Keratinocyte (primary cell): ENCODE results near the gene ZFYVE19. TPM values are rescaled to one million over a fixed set of nuclear protein-coding genes. Genes with fewer than 3 reads are reported as not detected.
A peak's percentile ranks its signal among the peaks of the same experiment; 100 is the strongest.

Experiments
- DNase-seq: peaks from one replicate; pipeline ENCODE4 v3.0.0-alpha.2; 2011; ENCODE audit warnings: low read depth, missing footprints, low spot score
- FAIRE-seq: peaks from 2 replicates; lab custom pipeline; 2011; peaks lifted over from hg19 to GRCh38; lab: Jason Lieb, UNC
- H2AFZ ChIP-seq: 2 replicates; pipeline ENCODE4 v1.6.0; 2012; ENCODE audit warnings: low read length, control low read depth, inconsistent platforms; ENCODE audit not compliant: control insufficient read depth
- H3K27ac ChIP-seq: 2 replicates; pipeline ENCODE4 v1.5.1; 2011; ENCODE audit warnings: low read length; ENCODE audit not compliant: control insufficient read depth, insufficient read depth
- H3K27me3 ChIP-seq: 3 replicates; pipeline ENCODE4 v1.6.0; 2011; ENCODE audit warnings: low read length; ENCODE audit not compliant: control insufficient read depth, insufficient read depth; ENCODE audit errors: extremely low read depth
- H3K36me3 ChIP-seq, 2 experiments: 2 replicates in 1 of 2; 3 replicates in 1 of 2; pipeline ENCODE4 v1.5.1; 2011; ENCODE audit warnings: low read length in 2 of 2, mild to moderate bottlenecking in 1 of 2; ENCODE audit not compliant: control insufficient read depth in 2 of 2, insufficient read depth in 2 of 2; ENCODE audit errors: extremely low read depth in 1 of 2
- H3K4me1 ChIP-seq: 3 replicates; pipeline ENCODE4 v1.5.1; 2011; ENCODE audit warnings: low read length; ENCODE audit not compliant: control insufficient read depth, insufficient read depth; ENCODE audit errors: extremely low read depth
- H3K4me2 ChIP-seq: 3 replicates; pipeline ENCODE4 v1.6.0; 2011; ENCODE audit warnings: low read depth, low read length; ENCODE audit not compliant: control insufficient read depth, insufficient read depth; ENCODE audit errors: extremely low read depth
- H3K4me3 ChIP-seq, 3 experiments: fragments of 200-600 bp in 1 of 3; sonication (generic) in 1 of 3; 2 replicates in 2 of 3; 3 replicates in 1 of 3; pipeline ENCODE4 v1.5.1; 2011 to 2016; ENCODE audit warnings: low read length in 3 of 3, mild to moderate bottlenecking in 3 of 3, control low read depth in 2 of 3, inconsistent platforms in 1 of 3, low read depth in 1 of 3, mixed read lengths in 1 of 3, mixed run types in 1 of 3, moderate library complexity in 1 of 3; ENCODE audit not compliant: control insufficient read depth in 2 of 3, insufficient read depth in 2 of 3; ENCODE audit errors: extremely low read depth in 1 of 3
- H3K79me2 ChIP-seq: 2 replicates; pipeline ENCODE4 v1.6.0; 2012; ENCODE audit warnings: low read length; ENCODE audit not compliant: control insufficient read depth, insufficient read depth
- H3K9ac ChIP-seq: 3 replicates; pipeline ENCODE4 v1.6.0; 2011; ENCODE audit warnings: low read length; ENCODE audit not compliant: control insufficient read depth, insufficient read depth; ENCODE audit errors: extremely low read depth
- H3K9me1 ChIP-seq: 3 replicates; pipeline ENCODE4 v1.6.0; 2011; ENCODE audit warnings: low read length; ENCODE audit not compliant: control insufficient read depth, insufficient read depth; ENCODE audit errors: extremely low read depth
- H3K9me3 ChIP-seq: 2 replicates; pipeline ENCODE4 v1.5.1; 2012; ENCODE audit warnings: low read depth, low read length; ENCODE audit not compliant: control insufficient read depth
- H4K20me1 ChIP-seq: 3 replicates; pipeline ENCODE4 v1.6.0; 2011; ENCODE audit warnings: low read length; ENCODE audit not compliant: control insufficient read depth, insufficient read depth; ENCODE audit errors: extremely low read depth
- EZH2 ChIP-seq: IDR thresholded peaks from one replicate; pipeline ENCODE4 v1.6.1; 2012; ENCODE audit warnings: inconsistent platforms, mild to moderate bottlenecking, low read length, moderate library complexity
- dilution Hi-C: fragments of 300-500 bp; cut with MboI; formaldehyde crosslinking; loops from one replicate; pipeline ENCODE4 v1.7.0; 2020; ENCODE audit warnings: low sequenced_read_pairs; ENCODE audit not compliant: extremely low pct_ligation_motif_present
- polyA plus RNA-seq, 5 experiments: library from polyadenylated mRNA; depleted of rRNA in 3 of 5; stranded (reverse) in 3 of 5; stranded (forward) in 1 of 5; unstranded in 1 of 5; fragments of >200 nt; gene quantifications; 1 replicate in 1 of 5; 2 replicates in 3 of 5; 3 replicates in 1 of 5; pipeline versions ENCODE4 v1.2.1 to v1.2.3, GENCODE V29; 2011 to 2012; ENCODE audit warnings: missing spikeins in 2 of 5, low read depth in 1 of 5, low replicate concordance in 1 of 5
- TF ChIP-seq, protein P1 (sequence below), 3 experiments: IDR thresholded peaks in 1 of 3; conservative IDR thresholded peaks in 1 of 3; optimal IDR thresholded peaks in 1 of 3; 2 replicates in 2 of 3; 3 replicates in 1 of 3; pipeline versions ENCODE3 to v1.5.1; 2011; ENCODE audit warnings: low read length in 3 of 3, mild to moderate bottlenecking in 3 of 3, moderate library complexity in 2 of 3, control low read depth in 1 of 3, inconsistent platforms in 1 of 3; ENCODE audit not compliant: insufficient read depth in 2 of 3; ENCODE audit errors: extremely low read depth in 1 of 3

The ZFYVE19 gene
- polyA plus RNA-seq, 1 donor (not counting 4 experiments of a cell fraction or from before 2014, with no cell fraction given) = 19.0 TPM

- no peak overlapping the region for H3K4me2 ChIP-seq
- no peaks in the 10 kb centered on the region for H3K27me3 ChIP-seq
- peaks cover 51% of the 10 kb centered on the region for H3K79me2 ChIP-seq
- no peak overlapping the region for H3K27ac ChIP-seq
- peaks cover 3 to 4% of the 10 kb centered on the region in 2 experiments for H3K36me3 ChIP-seq
- no peak overlapping the region for H2AFZ ChIP-seq
- H4K20me1 ChIP-seq = no peaks in the 10 kb centered on the region
- no peak for FAIRE-seq
- H3K9ac ChIP-seq = no peak overlapping the region
- H3K4me1 ChIP-seq = peaks cover 16% of the 10 kb centered on the region
- dilution Hi-C loops = no loop called here
- no peak overlapping the region for H3K4me3 ChIP-seq
- peaks cover 1% of the 10 kb centered on the region for H3K9me1 ChIP-seq
- no peak for DNase-seq
- TF ChIP-seq, protein P1, sequence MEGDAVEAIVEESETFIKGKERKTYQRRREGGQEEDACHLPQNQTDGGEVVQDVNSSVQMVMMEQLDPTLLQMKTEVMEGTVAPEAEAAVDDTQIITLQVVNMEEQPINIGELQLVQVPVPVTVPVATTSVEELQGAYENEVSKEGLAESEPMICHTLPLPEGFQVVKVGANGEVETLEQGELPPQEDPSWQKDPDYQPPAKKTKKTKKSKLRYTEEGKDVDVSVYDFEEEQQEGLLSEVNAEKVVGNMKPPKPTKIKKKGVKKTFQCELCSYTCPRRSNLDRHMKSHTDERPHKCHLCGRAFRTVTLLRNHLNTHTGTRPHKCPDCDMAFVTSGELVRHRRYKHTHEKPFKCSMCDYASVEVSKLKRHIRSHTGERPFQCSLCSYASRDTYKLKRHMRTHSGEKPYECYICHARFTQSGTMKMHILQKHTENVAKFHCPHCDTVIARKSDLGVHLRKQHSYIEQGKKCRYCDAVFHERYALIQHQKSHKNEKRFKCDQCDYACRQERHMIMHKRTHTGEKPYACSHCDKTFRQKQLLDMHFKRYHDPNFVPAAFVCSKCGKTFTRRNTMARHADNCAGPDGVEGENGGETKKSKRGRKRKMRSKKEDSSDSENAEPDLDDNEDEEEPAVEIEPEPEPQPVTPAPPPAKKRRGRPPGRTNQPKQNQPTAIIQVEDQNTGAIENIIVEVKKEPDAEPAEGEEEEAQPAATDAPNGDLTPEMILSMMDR (optimal IDR thresholded peaks at IDR 0.05 in 1 of 3, IDR thresholded peaks at IDR 0.05 in 1 of 3, conservative IDR thresholded peaks at IDR 0.05 in 1 of 3; ENCODE audit: extremely low read depth in 1 of 3, insufficient read depth in 2 of 3, low read length in 3 of 3) = no peak
- no peak for TF ChIP-seq EZH2
- no peaks in the 10 kb centered on the region for H3K9me3 ChIP-seq
Observed at GRCh38 chr15:40803688-40804087, 3.2 kb upstream of the ZFYVE19 start.

GRCh38 chr15:40806672-40807027 is 239 bp upstream of the ZFYVE19 start:
- H3K27me3 ChIP-seq = no peaks in the 10 kb centered on the region
- peak overlapping the region; percentile 100 for H2AFZ ChIP-seq
- H4K20me1 ChIP-seq = no peaks in the 10 kb centered on the region
- H3K9ac ChIP-seq = peak overlapping the region; percentile 92
- peaks cover 19% of the 10 kb centered on the region for H3K4me1 ChIP-seq
- TF ChIP-seq, protein P1 (optimal IDR thresholded peaks at IDR 0.05 in 1 of 3, IDR thresholded peaks at IDR 0.05 in 1 of 3, conservative IDR thresholded peaks at IDR 0.05 in 1 of 3; ENCODE audit: extremely low read depth in 1 of 3, insufficient read depth in 2 of 3, low read length in 3 of 3) = no peak
- TF ChIP-seq EZH2 = no peak
- H3K4me2 ChIP-seq = peak overlapping the region; percentile 100
- H3K36me3 ChIP-seq = peaks cover 4 to 19% of the 10 kb centered on the region in 2 experiments
- DNase-seq (no peak), FAIRE-seq (peak; percentile 32)
- dilution Hi-C loops = no loop called here
- H3K79me2 ChIP-seq = peaks cover 47% of the 10 kb centered on the region
- peak overlapping the region; percentile 76 for H3K27ac ChIP-seq
- H3K4me3 ChIP-seq = peak overlapping the region; percentile 58 to 100 (median 87)
- H3K9me1 ChIP-seq = peaks cover 3% of the 10 kb centered on the region
- no peaks in the 10 kb centered on the region for H3K9me3 ChIP-seq
